Measurements from ENCODE around the gene SYT14. TPM values are rescaled to one million over a fixed set of nuclear protein-coding genes. Genes with fewer than 3 reads are reported as not detected.

The SYT14 gene
- total and polyA plus RNA-seq, 8 donors = 0.14 to 1.2 (median 0.54) TPM

GRCh38 chr1:210123924-210124589, 186.0 kb downstream of the SYT14 start:
- no peaks in the 10 kb centered on the region for H3K9me3 ChIP-seq
- no peak overlapping the region for H3K27ac ChIP-seq
- H3K4me3 ChIP-seq = no peak overlapping the region
- WGBS, 2 donors = 50 to 62% methylated on average over 2 of the region's 2 CpGs
- FAIRE-seq (no peak), DNase-seq (no peak), ATAC-seq (no peak)
- no peaks in the 10 kb centered on the region for H3K36me3 ChIP-seq
- intact Hi-C loops (cut with DNase I) = no loop called here
- H3K4me1 ChIP-seq = no peaks in the 10 kb centered on the region
- no peak for TF ChIP-seq CTCF (IDR thresholded peaks at IDR 0.05)
- peaks cover 0 to 4% (median 0%) of the 10 kb centered on the region in 4 donors for H3K27me3 ChIP-seq

- DNase-seq = no peak
- TF ChIP-seq CTCF (IDR thresholded peaks at IDR 0.05) = no peak
- FAIRE-seq = no peak
- intact Hi-C loops (cut with DNase I) = no loop called here
- H3K27me3 ChIP-seq = peaks cover 0 to 4% (median 0%) of the 10 kb centered on the region in 4 donors
- 46 to 53% methylated on average over 2 of the region's 2 CpGs for WGBS, 2 donors
- no peak overlapping the region for H3K27ac ChIP-seq
- H3K4me3 ChIP-seq = no peak overlapping the region
- no peaks in the 10 kb centered on the region for H3K9me3 ChIP-seq
- H3K4me1 ChIP-seq = no peaks in the 10 kb centered on the region
- no peak for ATAC-seq
- H3K36me3 ChIP-seq = no peaks in the 10 kb centered on the region
These were observed 186.7 kb downstream of the SYT14 start for GRCh38 chr1:210124736-210125135.

- H3K27ac ChIP-seq = no peak overlapping the region
- no peak for TF ChIP-seq CTCF (IDR thresholded peaks at IDR 0.05)
- FAIRE-seq (no peak), DNase-seq (no peak), ATAC-seq (no peak)
- H3K4me1 ChIP-seq = no peaks in the 10 kb centered on the region
- H3K27me3 ChIP-seq = peaks cover 0 to 4% (median 0%) of the 10 kb centered on the region in 4 donors
- H3K9me3 ChIP-seq = no peaks in the 10 kb centered on the region
- 77 to 80% methylated on average over 4 of the region's 4 CpGs for WGBS, 2 donors
- H3K4me3 ChIP-seq = no peak overlapping the region
- no peaks in the 10 kb centered on the region for H3K36me3 ChIP-seq
- intact Hi-C loops (cut with DNase I) = no loop called here
These were observed 187.1 kb downstream of the SYT14 start for GRCh38 chr1:210125143-210125542.

- FAIRE-seq (no peak), ATAC-seq (no peak), DNase-seq (no peak)
- peaks cover 0 to 7% (median 0%) of the 10 kb centered on the region in 4 donors for H3K27me3 ChIP-seq
- H3K4me1 ChIP-seq = no peaks in the 10 kb centered on the region
- 58 to 70% methylated on average over 4 of the region's 4 CpGs for WGBS, 2 donors
- H3K27ac ChIP-seq = no peak overlapping the region
- no peaks in the 10 kb centered on the region for H3K36me3 ChIP-seq
- intact Hi-C loops (cut with DNase I) = no loop called here
- no peaks in the 10 kb centered on the region for H3K9me3 ChIP-seq
- H3K4me3 ChIP-seq = no peak overlapping the region
- no peak for TF ChIP-seq CTCF (IDR thresholded peaks at IDR 0.05)
These were observed 191.1 kb downstream of the SYT14 start for GRCh38 chr1:210129092-210129491.

- Histone ChIP-seq H3K4me3 (no peak overlapping the region), H3K4me1 (no peaks in the 10 kb centered on the region), H3K9me3 (no peaks in the 10 kb centered on the region), H3K27me3 (peaks cover 0 to 7% (median 0%) of the 10 kb centered on the region in 4 donors), H3K36me3 (no peaks in the 10 kb centered on the region), H3K27ac (no peak overlapping the region)
- intact Hi-C loops (cut with DNase I) = no loop called here
- ATAC-seq (no peak), FAIRE-seq (no peak), DNase-seq (no peak)
- no peak for TF ChIP-seq CTCF (IDR thresholded peaks at IDR 0.05)
- WGBS, 2 donors = 51 to 63% methylated on average over 2 of the region's 2 CpGs
These were observed 191.7 kb downstream of the SYT14 start for GRCh38 chr1:210129759-210130158.

Data from pancreas (tissue), 10 donors.